GM18517 (cell line): ENCODE measurements around the gene TK1.
A peak's percentile ranks its signal among the peaks of the same experiment; 100 is the strongest.

Experiments
- ATAC-seq: cut with Tn5 transposase; IDR thresholded peaks from one replicate; pipeline ENCODE4 v1.9.1; 2021; ENCODE audit warnings: mild to moderate bottlenecking, moderate library complexity; ENCODE audit not compliant: unreplicated experiment

TK1 gene

GRCh38 chr17:78223061-78223460 is 36.2 kb upstream of the TK1 start:
- no peak for ATAC-seq

DNA sequence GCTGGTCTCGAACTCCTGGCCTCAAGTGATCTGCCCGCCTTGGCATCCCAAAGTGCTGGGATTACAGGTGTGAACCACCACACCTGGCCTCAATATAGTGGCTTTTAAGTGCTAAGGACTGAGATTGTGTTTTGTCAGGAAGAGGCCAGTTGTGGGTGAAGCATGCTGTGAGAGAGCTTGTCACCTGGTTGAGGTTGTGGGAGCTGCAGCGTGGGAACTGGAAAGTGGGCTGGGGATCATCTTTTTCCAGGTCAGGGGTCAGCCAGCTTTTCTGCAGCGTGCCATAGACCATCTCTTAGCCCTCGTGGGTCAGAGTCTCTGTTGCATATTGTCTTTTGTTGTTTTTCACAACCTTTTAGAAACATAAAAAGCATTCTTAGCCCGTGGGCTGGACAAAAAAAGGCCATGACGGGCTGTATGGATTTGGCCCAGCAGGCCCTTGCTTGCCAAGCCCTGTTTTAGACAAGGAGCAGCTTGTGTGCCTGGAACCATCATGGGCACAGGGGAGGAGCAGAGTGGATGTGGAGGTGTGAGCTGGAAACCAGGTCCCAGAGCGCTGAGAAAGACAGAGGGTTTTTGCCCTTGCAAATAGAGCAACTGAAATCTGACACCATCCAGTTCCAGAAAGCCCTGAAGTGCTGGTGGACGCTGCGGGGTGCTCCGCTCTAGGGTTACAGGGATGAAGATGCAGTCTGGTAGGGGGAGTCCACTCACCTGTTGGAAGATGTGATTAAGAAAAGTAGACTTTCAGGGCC is 32.7 kb upstream of the TK1 start:
- ATAC-seq = no peak

DNA sequence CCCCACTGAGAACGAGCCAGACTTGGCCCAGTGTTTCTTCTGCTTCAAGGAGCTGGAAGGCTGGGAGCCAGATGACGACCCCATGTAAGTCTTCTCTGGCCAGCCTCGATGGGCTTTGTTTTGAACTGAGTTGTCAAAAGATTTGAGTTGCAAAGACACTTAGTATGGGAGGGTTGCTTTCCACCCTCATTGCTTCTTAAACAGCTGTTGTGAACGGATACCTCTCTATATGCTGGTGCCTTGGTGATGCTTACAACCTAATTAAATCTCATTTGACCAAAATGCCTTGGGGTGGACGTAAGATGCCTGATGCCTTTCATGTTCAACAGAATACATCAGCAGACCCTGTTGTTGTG is 27.8 kb upstream of the TK1 start:
- ATAC-seq = no peak

DNA sequence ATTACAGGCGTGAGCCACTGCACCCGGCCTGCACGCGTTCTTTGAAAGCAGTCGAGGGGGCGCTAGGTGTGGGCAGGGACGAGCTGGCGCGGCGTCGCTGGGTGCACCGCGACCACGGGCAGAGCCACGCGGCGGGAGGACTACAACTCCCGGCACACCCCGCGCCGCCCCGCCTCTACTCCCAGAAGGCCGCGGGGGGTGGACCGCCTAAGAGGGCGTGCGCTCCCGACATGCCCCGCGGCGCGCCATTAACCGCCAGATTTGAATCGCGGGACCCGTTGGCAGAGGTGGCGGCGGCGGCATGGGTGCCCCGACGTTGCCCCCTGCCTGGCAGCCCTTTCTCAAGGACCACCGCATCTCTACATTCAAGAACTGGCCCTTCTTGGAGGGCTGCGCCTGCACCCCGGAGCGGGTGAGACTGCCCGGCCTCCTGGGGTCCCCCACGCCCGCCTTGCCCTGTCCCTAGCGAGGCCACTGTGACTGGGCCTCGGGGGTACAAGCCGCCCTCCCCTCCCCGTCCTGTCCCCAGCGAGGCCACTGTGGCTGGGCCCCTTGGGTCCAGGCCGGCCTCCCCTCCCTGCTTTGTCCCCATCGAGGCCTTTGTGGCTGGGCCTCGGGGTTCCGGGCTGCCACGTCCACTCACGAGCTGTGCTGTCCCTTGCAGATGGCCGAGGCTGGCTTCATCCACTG is 27.3 kb upstream of the TK1 start, which contains the start of gene BIRC5:
Gene BIRC5, plus strand, starts transcription at position 238 of the 690 bp plus-strand sequence. Its CDS starts 64 bp downstream, at position 302.
- ATAC-seq = peak; percentile 59

- no peak for ATAC-seq
Measured at GRCh38 chr17:78211032-78211431, 24.2 kb upstream of the TK1 start.

- ATAC-seq = no peak
Measured at GRCh38 chr17:78210111-78210510, 23.3 kb upstream of the TK1 start.

- no peak for ATAC-seq
Measured at GRCh38 chr17:78208486-78208885, 21.6 kb upstream of the TK1 start.

GRCh38 chr17:78206298-78206697 is 19.4 kb upstream of the TK1 start:
- ATAC-seq = no peak

DNA sequence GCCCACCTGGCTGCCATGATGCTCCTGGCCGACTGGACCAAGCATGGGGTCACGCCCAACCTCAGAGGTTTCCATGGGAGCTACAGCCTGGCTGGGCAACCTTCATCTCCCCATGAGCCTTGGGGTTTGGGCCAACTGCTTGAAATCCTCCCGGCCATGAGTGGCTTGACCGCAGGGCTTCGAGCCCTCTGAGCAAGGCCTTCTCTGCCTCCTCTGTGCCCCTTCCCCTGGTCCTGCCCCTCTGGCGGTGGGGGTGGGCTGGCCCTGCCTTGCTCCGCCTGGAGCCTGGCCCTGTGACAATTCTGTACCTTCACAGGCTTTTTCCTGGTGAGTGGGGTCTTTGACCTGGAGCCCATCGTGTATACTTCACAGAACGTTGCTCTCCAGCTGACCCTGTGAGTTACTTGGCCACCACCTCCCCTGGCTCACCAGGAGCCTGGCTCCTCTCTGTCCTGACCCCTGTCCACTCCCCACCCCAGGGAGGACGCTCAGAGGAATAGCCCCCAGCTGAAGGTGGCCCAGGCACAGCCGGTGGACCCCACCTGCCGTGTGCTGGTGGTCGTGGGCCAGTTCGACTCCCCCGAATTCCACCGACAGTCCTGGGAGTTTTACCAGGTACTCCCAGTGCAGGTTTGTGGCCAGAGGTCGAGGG is 18.4 kb upstream of the TK1 start:
- ATAC-seq = no peak

- ATAC-seq = no peak
Measured at GRCh38 chr17:78204387-78205123, 17.7 kb upstream of the TK1 start.

DNA sequence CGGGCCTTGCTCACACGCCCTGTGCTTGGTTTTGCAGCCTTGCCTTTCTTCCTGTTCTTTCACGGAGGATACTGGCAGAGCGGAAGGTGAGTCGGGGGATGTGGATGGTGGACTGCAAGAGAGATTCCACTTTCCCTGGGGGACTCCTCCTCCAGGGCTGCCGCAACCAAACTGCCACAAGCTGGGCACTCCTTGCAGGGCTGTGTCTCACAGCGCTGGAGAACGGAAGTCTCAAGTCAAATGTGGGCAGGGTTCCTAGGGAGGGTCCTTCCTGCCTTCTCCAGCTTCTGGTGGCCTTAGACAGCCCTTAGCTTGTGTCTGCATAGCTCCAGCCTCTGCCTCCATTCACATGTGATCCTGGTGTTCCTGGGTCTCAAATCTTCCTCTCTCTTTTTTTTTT is 15.8 kb upstream of the TK1 start:
- ATAC-seq = no peak

- ATAC-seq = no peak
Measured at GRCh38 chr17:78200451-78200850, 13.6 kb upstream of the TK1 start.

GRCh38 chr17:78197147-78197832 is 10.4 kb upstream of the TK1 start:
- no peak for ATAC-seq

- ATAC-seq = no peak
Measured at GRCh38 chr17:78196716-78197115, 9.9 kb upstream of the TK1 start.

DNA sequence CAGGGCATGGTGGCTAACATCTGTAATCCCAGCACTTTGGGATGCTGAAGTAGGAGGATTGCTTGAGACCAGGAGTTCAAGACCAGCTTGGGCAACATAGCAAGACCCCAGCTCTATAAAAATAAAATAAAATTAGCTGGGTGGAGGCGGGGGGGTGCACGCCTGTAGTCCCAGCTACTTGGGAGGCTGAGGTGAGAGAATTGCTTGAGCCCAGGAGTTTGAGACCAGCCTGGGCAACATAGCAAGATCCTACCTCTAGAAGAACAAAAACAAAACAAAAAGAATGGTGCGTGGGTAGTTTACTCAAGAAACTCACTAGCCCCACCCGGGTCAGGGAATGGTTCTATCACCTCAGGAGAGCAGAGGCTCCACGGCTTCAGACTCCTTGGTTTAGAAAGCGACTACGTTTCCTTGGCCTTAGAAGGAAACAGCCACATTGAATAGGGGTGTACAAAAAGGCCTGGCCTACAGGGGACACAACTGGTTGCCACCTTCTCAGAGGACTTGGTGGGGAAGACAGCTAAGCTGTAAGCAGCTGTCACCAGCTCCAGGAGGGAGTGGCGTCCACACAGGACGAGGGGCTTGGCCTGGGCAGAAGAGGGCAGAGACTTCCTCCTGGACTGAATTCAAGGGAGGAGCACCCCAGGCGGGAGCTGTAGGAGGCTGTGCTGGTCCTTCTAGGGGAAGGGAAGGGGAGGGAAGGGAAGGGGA is 716 bp downstream of the TK1 start:
- no peak for ATAC-seq

GRCh38 chr17:78184868-78185267 is 2.0 kb downstream of the TK1 start:
- ATAC-seq = no peak

DNA sequence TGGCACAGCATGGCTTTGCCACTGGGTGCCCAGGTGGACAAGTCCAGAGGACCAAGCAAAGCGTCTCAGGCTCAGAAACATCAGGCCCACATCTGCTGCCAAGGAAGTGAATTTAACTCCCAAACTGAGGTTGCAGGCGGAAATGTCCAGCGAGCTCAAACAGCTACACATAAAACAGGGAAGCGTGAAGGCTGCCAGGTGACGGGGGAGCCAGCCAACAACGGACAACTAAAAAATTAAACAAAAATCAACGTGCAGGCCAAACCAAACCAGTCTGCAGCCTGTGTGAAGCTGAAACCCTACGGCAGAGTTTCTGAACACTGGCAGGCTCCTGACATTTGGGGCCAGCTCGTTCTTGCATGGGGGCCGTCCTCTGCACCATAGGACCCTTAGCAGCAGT is 2.5 kb downstream of the TK1 start:
- ATAC-seq = no peak

GRCh38 chr17:78183916-78184315 is 2.9 kb downstream of the TK1 start:
- no peak for ATAC-seq

DNA sequence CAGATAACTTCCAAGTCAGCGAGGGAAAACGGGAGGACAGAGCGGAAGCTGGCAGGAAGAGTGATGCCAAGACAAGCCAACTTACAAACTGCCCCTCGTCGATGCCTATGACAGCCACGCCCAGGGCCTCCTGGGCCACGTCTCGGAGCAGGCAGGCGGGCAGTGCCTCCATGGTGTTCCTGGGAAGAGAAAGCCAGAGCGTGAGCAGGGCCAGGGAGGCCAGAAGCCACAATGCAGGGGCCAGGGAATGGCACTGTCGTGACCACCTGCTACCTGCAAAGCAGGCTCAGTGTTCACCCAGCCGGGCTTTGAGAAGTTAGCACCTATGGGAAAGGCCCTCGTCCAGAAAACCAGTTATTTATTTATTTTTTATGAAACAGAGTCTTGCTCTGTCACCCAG is 4.3 kb downstream of the TK1 start:
- ATAC-seq = no peak

GRCh38 chr17:78180508-78180907 is 6.3 kb downstream of the TK1 start:
- ATAC-seq = no peak
